HEK293 (cell line): ENCODE measurements around the gene NPHP4.

Experiments used
- CTCF ChIA-PET: fragments of 350-600 bp; formaldehyde crosslinking; extraction: SDS; loops from one replicate; lab custom pipeline; 2021; ENCODE audit warnings: antibody characterized with exemption; lab: Yijun Ruan, JAX
- POLR2A ChIA-PET: fragments of 300-600 bp; formaldehyde crosslinking; extraction: SDS; loops from one replicate; lab custom pipeline; 2020; ENCODE audit warnings: antibody characterized with exemption, inconsistent platforms; lab: Yijun Ruan, JAX
- H3K27ac ChIP-seq: fragments of 200-500 bp; sonication (Bioruptor generic); 2 replicates; pipeline ENCODE4 v1.5.1; 2014; ENCODE audit warnings: low read depth, low read length, control low read depth, inconsistent platforms; ENCODE audit errors: extremely low read depth
- H3K36me3 ChIP-seq, 2 experiments: fragments of 200-500 bp in 1 of 2; sonication (Bioruptor generic) in 1 of 2; 1 replicate in 1 of 2; 2 replicates in 1 of 2; pipeline ENCODE4 v1.5.1; 2014 to 2017; ENCODE audit warnings: inconsistent platforms in 2 of 2, low read length in 2 of 2; ENCODE audit not compliant: control insufficient read depth in 2 of 2, insufficient read depth in 1 of 2
- H3K4me1 ChIP-seq: fragments of 200-500 bp; sonication (Bioruptor generic); 2 replicates; pipeline ENCODE4 v1.5.1; 2014; ENCODE audit warnings: mild to moderate bottlenecking, low read length, inconsistent platforms; ENCODE audit not compliant: control insufficient read depth, insufficient read depth
- H3K4me3 ChIP-seq: 2 replicates; pipeline ENCODE4 v1.5.1; 2011; ENCODE audit warnings: low read depth, mild to moderate bottlenecking, control low read depth, low read length, moderate library complexity
- H3K9me3 ChIP-seq: fragments of 200-500 bp; sonication (Bioruptor generic); 2 replicates; pipeline ENCODE4 v1.5.1; 2014; ENCODE audit warnings: low read depth, low read length, inconsistent platforms; ENCODE audit not compliant: control insufficient read depth, insufficient read depth
- KLF9 ChIP-seq: fragments of 450-650 bp; formaldehyde crosslinking; IDR thresholded peaks from 2 replicates; pipeline ENCODE4 v1.5.1; 2016; ENCODE audit warnings: missing biosample characterization, missing genetic modification characterization, low read depth
- ZFHX2 ChIP-seq: fragments of 450-650 bp; formaldehyde crosslinking; conservative IDR thresholded peaks from 2 replicates; pipeline ENCODE4 v1.5.1; 2016; ENCODE audit warnings: missing biosample characterization, missing genetic modification characterization
- ZFP41 ChIP-seq: fragments of 450-650 bp; formaldehyde crosslinking; IDR thresholded peaks from 2 replicates; pipeline ENCODE4 v1.5.1; 2016; ENCODE audit warnings: missing biosample characterization, missing genetic modification characterization, borderline replicate concordance
- ZNF10 ChIP-seq: fragments of 450-650 bp; formaldehyde crosslinking; IDR thresholded peaks from 2 replicates; pipeline ENCODE4 v1.5.1; 2017; ENCODE audit warnings: missing biosample characterization, missing genetic modification characterization
- ZNF146 ChIP-seq: fragments of 450-650 bp; formaldehyde crosslinking; IDR thresholded peaks from 2 replicates; pipeline ENCODE4 v1.5.1; 2016; ENCODE audit warnings: missing biosample characterization, missing genetic modification characterization
- ZNF16 ChIP-seq: fragments of 450-650 bp; formaldehyde crosslinking; IDR thresholded peaks from 2 replicates; pipeline ENCODE4 v1.5.1; 2016; ENCODE audit warnings: low read depth, missing biosample characterization, missing genetic modification characterization
- ZNF174 ChIP-seq: fragments of 450-650 bp; formaldehyde crosslinking; IDR thresholded peaks from 2 replicates; pipeline ENCODE4 v1.5.0; 2017; ENCODE audit warnings: missing biosample characterization, mild to moderate bottlenecking, missing genetic modification characterization
- ZNF184 ChIP-seq: fragments of 450-650 bp; IDR thresholded peaks from 2 replicates; pipeline ENCODE4 v1.5.1; 2018; ENCODE audit warnings: missing biosample characterization, mild to moderate bottlenecking, missing genetic modification characterization
- ZNF202 ChIP-seq: fragments of 450-650 bp; formaldehyde crosslinking; IDR thresholded peaks from 2 replicates; pipeline ENCODE4 v1.5.1; 2016; ENCODE audit warnings: missing biosample characterization, missing genetic modification characterization, borderline replicate concordance
- ZNF221 ChIP-seq: fragments of 450-650 bp; formaldehyde crosslinking; IDR thresholded peaks from 2 replicates; pipeline ENCODE4 v1.5.1; 2017; ENCODE audit warnings: missing biosample characterization, missing genetic modification characterization, borderline replicate concordance
- ZNF292 ChIP-seq: fragments of 450-650 bp; formaldehyde crosslinking; IDR thresholded peaks from 2 replicates; pipeline ENCODE4 v1.5.1; 2016; ENCODE audit warnings: low read depth, missing biosample characterization, missing genetic modification characterization, borderline replicate concordance
- ZNF426 ChIP-seq: fragments of 450-650 bp; formaldehyde crosslinking; IDR thresholded peaks from 2 replicates; pipeline ENCODE4 v1.5.1; 2017; ENCODE audit warnings: missing biosample characterization, missing genetic modification characterization, mild to moderate bottlenecking, inconsistent platforms, moderate library complexity
- ZNF549 ChIP-seq: fragments of 450-650 bp; IDR thresholded peaks from 2 replicates; pipeline ENCODE4 v1.5.1; 2018; ENCODE audit warnings: missing biosample characterization, missing genetic modification characterization, mild to moderate bottlenecking, inconsistent platforms, moderate library complexity
- TF ChIP-seq, protein P1 (sequence below): sonication (generic); formaldehyde crosslinking; IDR thresholded peaks from 2 replicates; pipeline ENCODE4 v1.8.1; 2022; ENCODE audit warnings: mild to moderate bottlenecking, moderate library complexity, missing genetic modification reagents
- TF ChIP-seq, protein P2 (sequence below): fragments of 450-650 bp; formaldehyde crosslinking; IDR thresholded peaks from 2 replicates; pipeline ENCODE4 v1.5.1; 2016; ENCODE audit warnings: missing biosample characterization, missing genetic modification characterization
- TF ChIP-seq, protein P3 (sequence below): fragments of 450-650 bp; formaldehyde crosslinking; IDR thresholded peaks from 2 replicates; pipeline ENCODE4 v1.5.1; 2016; ENCODE audit warnings: missing biosample characterization, missing genetic modification characterization
- TF ChIP-seq, protein P4 (sequence below): fragments of 450-650 bp; formaldehyde crosslinking; IDR thresholded peaks from 2 replicates; pipeline ENCODE4 v1.5.1; 2017; ENCODE audit warnings: missing biosample characterization, missing genetic modification characterization

The NPHP4 gene

DNA sequence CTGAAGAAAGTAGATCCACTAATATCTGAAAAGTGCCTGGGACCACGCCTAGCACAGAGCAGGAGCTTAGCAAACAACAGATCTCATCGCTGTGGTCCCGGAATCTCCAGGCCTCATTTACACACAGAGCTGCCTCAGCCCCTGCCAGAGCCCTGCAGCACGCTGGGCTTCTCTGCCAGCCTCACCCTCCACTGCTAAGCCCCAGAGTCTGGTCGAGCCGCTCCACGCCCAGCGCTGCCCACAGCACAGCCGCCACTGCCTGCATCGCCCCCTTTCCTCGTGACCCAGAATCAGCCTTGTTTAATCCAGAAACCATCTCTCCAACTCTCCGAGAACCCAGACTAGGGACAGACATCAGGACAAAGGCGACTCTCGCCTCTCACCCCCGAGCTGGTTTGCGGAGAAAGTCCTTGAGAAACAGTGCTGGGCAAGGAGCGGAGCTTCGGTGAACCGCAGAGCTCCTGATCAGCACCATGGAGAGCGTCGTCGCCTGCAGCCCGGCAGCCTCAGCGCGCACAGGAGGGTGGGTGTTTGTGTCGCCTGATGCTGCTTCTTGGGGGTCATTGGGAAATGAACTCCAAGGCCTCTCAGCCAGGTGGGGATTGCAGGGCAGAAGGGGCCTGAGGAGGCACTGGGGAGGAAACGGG lies 145.1 kb downstream of the NPHP4 start:
- ChIA-PET POLR2A (no interaction called here), CTCF (no interaction called here)
- no peaks in the 10 kb centered on the region for H3K9me3 ChIP-seq
- H3K36me3 ChIP-seq, result no peaks in the 10 kb centered on the region
- H3K4me3 ChIP-seq, result no peak overlapping the region
- TF ChIP-seq ZNF146, result no peak
- TF ChIP-seq, protein P1, sequence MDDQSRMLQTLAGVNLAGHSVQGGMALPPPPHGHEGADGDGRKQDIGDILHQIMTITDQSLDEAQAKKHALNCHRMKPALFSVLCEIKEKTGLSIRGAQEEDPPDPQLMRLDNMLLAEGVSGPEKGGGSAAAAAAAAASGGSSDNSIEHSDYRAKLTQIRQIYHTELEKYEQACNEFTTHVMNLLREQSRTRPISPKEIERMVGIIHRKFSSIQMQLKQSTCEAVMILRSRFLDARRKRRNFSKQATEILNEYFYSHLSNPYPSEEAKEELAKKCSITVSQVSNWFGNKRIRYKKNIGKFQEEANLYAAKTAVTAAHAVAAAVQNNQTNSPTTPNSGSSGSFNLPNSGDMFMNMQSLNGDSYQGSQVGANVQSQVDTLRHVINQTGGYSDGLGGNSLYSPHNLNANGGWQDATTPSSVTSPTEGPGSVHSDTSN (CRISPR knock-in tag), result 0 out of 2 replicates have a peak, but pooled peaks have one; percentile 41
- TF ChIP-seq, protein P2, sequence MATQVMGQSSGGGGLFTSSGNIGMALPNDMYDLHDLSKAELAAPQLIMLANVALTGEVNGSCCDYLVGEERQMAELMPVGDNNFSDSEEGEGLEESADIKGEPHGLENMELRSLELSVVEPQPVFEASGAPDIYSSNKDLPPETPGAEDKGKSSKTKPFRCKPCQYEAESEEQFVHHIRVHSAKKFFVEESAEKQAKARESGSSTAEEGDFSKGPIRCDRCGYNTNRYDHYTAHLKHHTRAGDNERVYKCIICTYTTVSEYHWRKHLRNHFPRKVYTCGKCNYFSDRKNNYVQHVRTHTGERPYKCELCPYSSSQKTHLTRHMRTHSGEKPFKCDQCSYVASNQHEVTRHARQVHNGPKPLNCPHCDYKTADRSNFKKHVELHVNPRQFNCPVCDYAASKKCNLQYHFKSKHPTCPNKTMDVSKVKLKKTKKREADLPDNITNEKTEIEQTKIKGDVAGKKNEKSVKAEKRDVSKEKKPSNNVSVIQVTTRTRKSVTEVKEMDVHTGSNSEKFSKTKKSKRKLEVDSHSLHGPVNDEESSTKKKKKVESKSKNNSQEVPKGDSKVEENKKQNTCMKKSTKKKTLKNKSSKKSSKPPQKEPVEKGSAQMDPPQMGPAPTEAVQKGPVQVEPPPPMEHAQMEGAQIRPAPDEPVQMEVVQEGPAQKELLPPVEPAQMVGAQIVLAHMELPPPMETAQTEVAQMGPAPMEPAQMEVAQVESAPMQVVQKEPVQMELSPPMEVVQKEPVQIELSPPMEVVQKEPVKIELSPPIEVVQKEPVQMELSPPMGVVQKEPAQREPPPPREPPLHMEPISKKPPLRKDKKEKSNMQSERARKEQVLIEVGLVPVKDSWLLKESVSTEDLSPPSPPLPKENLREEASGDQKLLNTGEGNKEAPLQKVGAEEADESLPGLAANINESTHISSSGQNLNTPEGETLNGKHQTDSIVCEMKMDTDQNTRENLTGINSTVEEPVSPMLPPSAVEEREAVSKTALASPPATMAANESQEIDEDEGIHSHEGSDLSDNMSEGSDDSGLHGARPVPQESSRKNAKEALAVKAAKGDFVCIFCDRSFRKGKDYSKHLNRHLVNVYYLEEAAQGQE (tag by site-specific recombination), result peak; percentile 98
- no peak for TF ChIP-seq ZNF426
- H3K27ac ChIP-seq, result no peak overlapping the region
- H3K4me1 ChIP-seq, result no peaks in the 10 kb centered on the region

DNA sequence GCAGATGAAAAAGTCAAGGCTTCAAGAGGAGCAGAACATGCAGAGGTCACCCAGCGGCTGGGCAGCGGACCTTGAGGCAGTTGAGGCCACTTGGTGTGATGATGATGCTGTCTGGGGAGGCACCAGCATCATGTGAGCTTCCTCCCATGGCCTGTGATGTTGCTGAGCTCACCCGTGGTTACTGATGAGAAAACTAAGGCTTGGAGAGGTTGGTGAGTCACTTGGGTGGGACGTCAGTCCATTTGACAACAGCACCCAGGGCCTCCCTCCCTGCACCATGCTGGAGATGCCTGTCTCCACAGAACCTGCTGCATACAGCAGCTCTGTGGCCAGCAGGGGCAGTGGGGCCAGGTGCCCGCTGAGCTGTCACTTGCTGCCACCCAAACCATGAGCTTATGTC lies 146.8 kb downstream of the NPHP4 start:
- Histone ChIP-seq H3K36me3 (no peaks in the 10 kb centered on the region), H3K27ac (no peak overlapping the region), H3K4me3 (no peak overlapping the region), H3K9me3 (no peaks in the 10 kb centered on the region), H3K4me1 (no peaks in the 10 kb centered on the region)
- POLR2A ChIA-PET, result no interaction called here
- CTCF ChIA-PET, result no interaction called here
- no peak for TF ChIP-seq ZNF184 (tag by site-specific recombination)
- TF ChIP-seq, protein P3, sequence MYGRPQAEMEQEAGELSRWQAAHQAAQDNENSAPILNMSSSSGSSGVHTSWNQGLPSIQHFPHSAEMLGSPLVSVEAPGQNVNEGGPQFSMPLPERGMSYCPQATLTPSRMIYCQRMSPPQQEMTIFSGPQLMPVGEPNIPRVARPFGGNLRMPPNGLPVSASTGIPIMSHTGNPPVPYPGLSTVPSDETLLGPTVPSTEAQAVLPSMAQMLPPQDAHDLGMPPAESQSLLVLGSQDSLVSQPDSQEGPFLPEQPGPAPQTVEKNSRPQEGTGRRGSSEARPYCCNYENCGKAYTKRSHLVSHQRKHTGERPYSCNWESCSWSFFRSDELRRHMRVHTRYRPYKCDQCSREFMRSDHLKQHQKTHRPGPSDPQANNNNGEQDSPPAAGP, result 0 out of 2 replicates have a peak, but pooled peaks have one; percentile 42

DNA sequence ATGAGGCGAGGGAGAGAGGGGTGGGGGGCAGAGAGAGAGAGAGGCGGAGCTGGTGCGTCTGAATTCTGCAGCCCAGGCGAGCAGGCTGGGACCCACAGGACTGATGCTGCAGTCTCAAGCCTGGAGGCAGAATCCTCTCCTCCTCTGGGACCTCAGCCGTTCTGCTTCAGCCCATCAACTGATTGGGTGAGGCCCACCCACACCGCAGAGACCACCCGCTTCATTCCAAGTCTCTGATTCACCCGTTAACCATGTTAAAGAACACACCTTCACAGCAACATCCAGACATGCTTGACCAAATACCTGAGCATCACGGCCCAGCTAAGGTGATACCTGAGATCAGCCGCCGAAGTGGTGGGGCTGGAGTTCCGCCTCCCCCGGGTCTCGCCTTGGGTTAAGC lies 147.8 kb downstream of the NPHP4 start:
- no peaks in the 10 kb centered on the region for H3K36me3 ChIP-seq
- H3K4me1 ChIP-seq, result no peaks in the 10 kb centered on the region
- H3K27ac ChIP-seq, result no peak overlapping the region
- no peak overlapping the region for H3K4me3 ChIP-seq
- TF ChIP-seq ZNF10 (tag by site-specific recombination), result peak; percentile 98
- TF ChIP-seq ZNF174, result no peak
- H3K9me3 ChIP-seq, result no peaks in the 10 kb centered on the region
- ChIA-PET CTCF (no interaction called here), POLR2A (no interaction called here)

DNA sequence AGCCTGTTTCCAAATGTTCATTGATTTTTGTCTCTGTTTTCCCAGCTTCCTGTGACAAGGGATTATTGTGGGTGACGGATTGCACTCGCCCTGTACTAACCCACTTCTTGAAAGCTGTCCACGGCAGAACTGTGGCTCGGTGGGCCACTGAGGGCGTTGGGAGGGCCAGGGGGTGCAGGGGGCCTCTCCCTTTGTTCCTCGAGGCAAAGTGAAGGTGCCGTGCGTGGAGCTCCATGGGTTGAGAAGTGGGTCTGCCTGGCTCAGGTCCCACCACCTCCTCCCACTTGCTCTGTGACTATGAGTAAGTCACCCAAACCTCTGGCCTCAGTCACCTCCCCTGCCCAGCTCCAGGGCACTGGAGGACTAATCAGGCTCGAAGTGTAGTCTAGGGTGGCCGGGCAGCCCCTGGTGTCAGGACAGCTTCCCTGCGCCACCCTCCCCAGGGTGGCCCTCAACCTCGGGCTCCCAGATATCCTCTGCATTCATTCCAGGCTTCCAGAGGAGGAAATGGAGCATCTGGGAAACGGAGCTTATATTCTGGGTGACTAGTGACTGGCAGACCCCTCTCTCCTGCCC lies 148.6 kb downstream of the NPHP4 start:
- ChIA-PET POLR2A (no interaction called here), CTCF (no interaction called here)
- no peaks in the 10 kb centered on the region for H3K36me3 ChIP-seq
- no peaks in the 10 kb centered on the region for H3K9me3 ChIP-seq
- no peaks in the 10 kb centered on the region for H3K4me1 ChIP-seq
- no peak overlapping the region for H3K4me3 ChIP-seq
- no peak overlapping the region for H3K27ac ChIP-seq
- no peak for TF ChIP-seq KLF9
- TF ChIP-seq ZFP41 (tag by site-specific recombination), result no peak
- TF ChIP-seq, protein P3, result no peak
- TF ChIP-seq ZNF221 (tag by site-specific recombination), result no peak
- TF ChIP-seq ZNF292 (tag by site-specific recombination), result no peak
- TF ChIP-seq ZNF16 (tag by site-specific recombination), result no peak
- TF ChIP-seq ZNF549, result no peak
- no peak for TF ChIP-seq ZNF174
- TF ChIP-seq, protein P4, sequence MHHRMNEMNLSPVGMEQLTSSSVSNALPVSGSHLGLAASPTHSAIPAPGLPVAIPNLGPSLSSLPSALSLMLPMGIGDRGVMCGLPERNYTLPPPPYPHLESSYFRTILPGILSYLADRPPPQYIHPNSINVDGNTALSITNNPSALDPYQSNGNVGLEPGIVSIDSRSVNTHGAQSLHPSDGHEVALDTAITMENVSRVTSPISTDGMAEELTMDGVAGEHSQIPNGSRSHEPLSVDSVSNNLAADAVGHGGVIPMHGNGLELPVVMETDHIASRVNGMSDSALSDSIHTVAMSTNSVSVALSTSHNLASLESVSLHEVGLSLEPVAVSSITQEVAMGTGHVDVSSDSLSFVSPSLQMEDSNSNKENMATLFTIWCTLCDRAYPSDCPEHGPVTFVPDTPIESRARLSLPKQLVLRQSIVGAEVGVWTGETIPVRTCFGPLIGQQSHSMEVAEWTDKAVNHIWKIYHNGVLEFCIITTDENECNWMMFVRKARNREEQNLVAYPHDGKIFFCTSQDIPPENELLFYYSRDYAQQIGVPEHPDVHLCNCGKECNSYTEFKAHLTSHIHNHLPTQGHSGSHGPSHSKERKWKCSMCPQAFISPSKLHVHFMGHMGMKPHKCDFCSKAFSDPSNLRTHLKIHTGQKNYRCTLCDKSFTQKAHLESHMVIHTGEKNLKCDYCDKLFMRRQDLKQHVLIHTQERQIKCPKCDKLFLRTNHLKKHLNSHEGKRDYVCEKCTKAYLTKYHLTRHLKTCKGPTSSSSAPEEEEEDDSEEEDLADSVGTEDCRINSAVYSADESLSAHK, result no peak
- TF ChIP-seq ZFHX2 (tag by site-specific recombination), result no peak
- TF ChIP-seq ZNF202, result no peak
